GM12878 (cell line): ENCODE measurements around the gene WWTR1. TPM values are rescaled to one million over a fixed set of nuclear protein-coding genes. Genes with fewer than 3 reads are reported as not detected.

Experiments used
- ATAC-seq: fragments of 200-7000 bp; cut with Tn5 transposase; 3 replicates; pipeline ENCODE4 v1.9.1; 2020; ENCODE audit warnings: mild to moderate bottlenecking, moderate library complexity
- BruUV-seq: library from RNA; stranded (reverse); fragments of 400-500 nt; replicated peaks from 2 replicates; lab custom pipeline; 2021; lab: Mats Ljungman, UMichigan
- CTCF ChIA-PET: fragments of 300-600 bp; sonication (Branson Sonifier 250); formaldehyde crosslinking; extraction: SDS; loops from one replicate; lab custom pipeline; 2021; ENCODE audit warnings: inconsistent platforms; lab: Yijun Ruan, JAX
- POLR2A ChIA-PET: fragments of 350-600 bp; formaldehyde crosslinking; extraction: SDS; loops from one replicate; lab custom pipeline; 2021; ENCODE audit warnings: inconsistent platforms; lab: Charles Lee
- RAD21 ChIA-PET: fragments of 300-600 bp; sonication (Branson Sonifier 250); formaldehyde crosslinking; loops from one replicate; lab custom pipeline; 2023; ENCODE audit warnings: antibody characterized with exemption; ENCODE audit not compliant: unreplicated experiment; lab: Charles Lee
- SMC1A ChIA-PET: fragments of 300-600 bp; sonication (Branson Sonifier 250); formaldehyde crosslinking; loops from one replicate; lab custom pipeline; 2023; ENCODE audit not compliant: unreplicated experiment, uncharacterized antibody; lab: Charles Lee
- DNase-seq: peaks from one replicate; pipeline ENCODE4 v3.0.0-alpha.2; 2011; ENCODE audit warnings: low read depth, low spot score
- FAIRE-seq: peaks from 3 replicates; lab custom pipeline; 2011; peaks lifted over from hg19 to GRCh38; lab: Jason Lieb, UNC
- H2AFZ ChIP-seq: 2 replicates; pipeline ENCODE4 v1.6.0; 2011; ENCODE audit warnings: low read depth, low read length, control low read depth; ENCODE audit not compliant: control insufficient read depth
- H3K27ac ChIP-seq: 2 replicates; pipeline ENCODE4 v1.5.1; 2011; ENCODE audit warnings: control low read depth; ENCODE audit not compliant: control insufficient read depth, insufficient read depth
- H3K27me3 ChIP-seq, 2 experiments: replicated peaks in 1 of 2; 2 replicates each; pipeline versions ENCODE4 v1.6.0 to v1.6.1; 2011; ENCODE audit warnings: low read length in 1 of 2; ENCODE audit not compliant: control insufficient read depth in 2 of 2, insufficient read depth in 2 of 2
- H3K36me3 ChIP-seq, 2 experiments: 2 replicates each; pipeline ENCODE4 v1.5.1; 2011; ENCODE audit warnings: low read length in 1 of 2; ENCODE audit not compliant: control insufficient read depth in 2 of 2, insufficient read depth in 2 of 2
- H3K4me1 ChIP-seq: 2 replicates; pipeline ENCODE4 v1.6.1; 2011; ENCODE audit warnings: mild to moderate bottlenecking, low read length, moderate library complexity, mixed read lengths; ENCODE audit not compliant: control insufficient read depth, insufficient read depth
- H3K4me2 ChIP-seq: 2 replicates; pipeline ENCODE4 v1.6.0; 2011; ENCODE audit warnings: control low read depth; ENCODE audit not compliant: control insufficient read depth, insufficient read depth
- H3K4me3 ChIP-seq: fragments of 200-600 bp; sonication (generic); 2 replicates; pipeline ENCODE4 v1.5.1; 2016
- H3K79me2 ChIP-seq: 2 replicates; pipeline ENCODE4 v1.6.0; 2011; ENCODE audit warnings: low read length; ENCODE audit not compliant: control insufficient read depth, insufficient read depth
- H3K9ac ChIP-seq: 2 replicates; pipeline ENCODE4 v1.8.0; 2011; ENCODE audit warnings: low read length, control low read depth, mixed read lengths; ENCODE audit not compliant: control insufficient read depth, insufficient read depth
- H3K9me3 ChIP-seq: replicated peaks from 3 replicates; pipeline ENCODE4 v1.5.1; 2011; ENCODE audit warnings: mild to moderate bottlenecking, low read length; ENCODE audit not compliant: control insufficient read depth, insufficient read depth
- H4K20me1 ChIP-seq: 2 replicates; pipeline ENCODE4 v1.6.0; 2011; ENCODE audit not compliant: control insufficient read depth, insufficient read depth
- ASH2L ChIP-seq: fragments of 300-600, 200-600 bp; sonication (generic); IDR thresholded peaks from 2 replicates; pipeline ENCODE4 v1.6.1; 2017; ENCODE audit warnings: low read depth, mild to moderate bottlenecking, borderline replicate concordance
- CBX3 ChIP-seq: fragments of 200-600 bp; sonication (generic); IDR thresholded peaks from 2 replicates; pipeline ENCODE4 v1.6.1; 2016; ENCODE audit warnings: low read depth, borderline replicate concordance
- PAX5 ChIP-seq: IDR thresholded peaks from 2 replicates; pipeline ENCODE4 v1.6.1; 2011; ENCODE audit warnings: low read depth, low read length, borderline replicate concordance
- PML ChIP-seq: IDR thresholded peaks from 2 replicates; pipeline ENCODE4 v1.6.1; 2012; ENCODE audit warnings: low read length, inconsistent platforms
- RAD21 ChIP-seq: IDR thresholded peaks from 2 replicates; pipeline ENCODE4 v1.6.1; 2011; ENCODE audit warnings: mild to moderate bottlenecking, low read depth, low read length, moderate library complexity; ENCODE audit not compliant: insufficient read depth
- RELA ChIP-seq: fragments of 450-650 bp; IDR thresholded peaks from 2 replicates; pipeline ENCODE4 v1.8.0; 2014; ENCODE audit warnings: borderline replicate concordance; ENCODE audit not compliant: partially characterized antibody
- WGBS: methylation state at CpG from one replicate; pipeline ENCODE4 v1.1.6; 2016; ENCODE audit warnings: low lambda C conversion rate; ENCODE audit not compliant: insufficient replicate concordance, insufficient coverage; ENCODE audit errors: missing lambda C conversion rate; 5-methylcytosine and 5-hydroxymethylcytosine counted together
- in situ Hi-C: fragments of 300-500 bp; cut with MboI; formaldehyde crosslinking; loops from 9 replicates; pipeline ENCODE4 v1.14.3; 2018; ENCODE audit warnings: mixed read lengths
- intact Hi-C: fragments of 100-400 bp; cut with micrococcal nuclease; formaldehyde crosslinking; loops from one replicate; pipeline ENCODE4 v1.14.2; 2022; ENCODE audit not compliant: unreplicated experiment
- polyA plus RNA-seq, 11 experiments: library from polyadenylated mRNA; depleted of rRNA in 4 of 11; unstranded in 6 of 11; stranded (reverse) in 5 of 11; fragments of >200 nt; fragmentation: Nextera tagmentation in 4 of 11; fragmentation: Illumina TruSeq in 1 of 11; extraction: Ambion mirVana in 4 of 11; extraction: Trizol in 1 of 11; gene quantifications; 1 replicate in 1 of 11; 2 replicates in 10 of 11; pipeline versions ENCODE4 v1.2.1 to v1.2.3, GENCODE V29; 2011 to 2016; ENCODE audit warnings: inconsistent platforms in 2 of 11, missing spikeins in 2 of 11, low read depth in 1 of 11
- total RNA-seq, 4 experiments: library from RNA; depleted of rRNA in 3 of 4; stranded (reverse); fragments of >200 nt in 3 of 4; fragmentation: Illumina TruSeq in 1 of 4; extraction: Trizol in 1 of 4; gene quantifications; 2 replicates each; pipeline versions ENCODE4 v1.2.1 to v1.2.3, GENCODE V29; 2013 to 2021
- TF ChIP-seq, protein P1 (sequence below): IDR thresholded peaks from 2 replicates; pipeline ENCODE4 v1.6.1; 2012; ENCODE audit warnings: low read depth, low read length, improper control_type of control experiment

Gene WWTR1
- total and polyA plus RNA-seq, 10 of the 15 experiments (the other 5 are each of a cell fraction or from before 2014, with no cell fraction given): 2.5 to 18.5 (median 5.8) TPM

DNA sequence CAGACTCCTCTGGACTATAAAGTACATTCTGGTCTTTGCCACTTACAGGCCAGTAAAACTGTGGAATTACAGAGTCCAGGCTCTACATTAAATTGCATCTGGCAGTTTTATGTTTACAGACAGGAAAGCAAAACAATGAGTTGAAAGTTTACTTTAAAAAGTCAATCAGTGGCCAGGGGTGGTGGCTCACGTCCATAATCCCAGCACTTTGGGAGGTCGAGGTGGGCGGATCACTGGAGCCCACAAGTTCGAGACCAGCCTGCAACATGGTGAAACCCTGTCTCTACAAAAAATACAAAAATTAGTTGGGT lies 129.5 kb downstream of the WWTR1 start:
- no peaks in the 10 kb centered on the region for H4K20me1 ChIP-seq
- SMC1A ChIA-PET: interaction anchor here (1.2 to 1.7 kb wide), 4 partner anchors 143 to 243 kb away, joined by 3 to 6 read pairs (median 5); no protein-coding TSS in a partner anchor
- no peak overlapping the region for H2AFZ ChIP-seq
- BruUV-seq: no TSS peak
- H3K4me3 ChIP-seq: no peak overlapping the region
- FAIRE-seq: no peak
- H3K79me2 ChIP-seq: no peaks in the 10 kb centered on the region
- intact Hi-C loops: no loop called here
- peaks cover 12% of the 10 kb centered on the region for H3K4me1 ChIP-seq
- no peaks in the 10 kb centered on the region for H3K9me3 ChIP-seq
- H3K4me2 ChIP-seq: no peak overlapping the region
- RAD21 ChIA-PET: interaction anchor here (1.0 kb wide), 2 partner anchors 14 to 41 kb away, joined by 4 to 6 read pairs; no protein-coding TSS in a partner anchor
- TF ChIP-seq RAD21 (no peak), PAX5 (no peak), CBX3 (no peak), PML (no peak), RELA (no peak), ASH2L (no peak)
- TF ChIP-seq, protein P1, sequence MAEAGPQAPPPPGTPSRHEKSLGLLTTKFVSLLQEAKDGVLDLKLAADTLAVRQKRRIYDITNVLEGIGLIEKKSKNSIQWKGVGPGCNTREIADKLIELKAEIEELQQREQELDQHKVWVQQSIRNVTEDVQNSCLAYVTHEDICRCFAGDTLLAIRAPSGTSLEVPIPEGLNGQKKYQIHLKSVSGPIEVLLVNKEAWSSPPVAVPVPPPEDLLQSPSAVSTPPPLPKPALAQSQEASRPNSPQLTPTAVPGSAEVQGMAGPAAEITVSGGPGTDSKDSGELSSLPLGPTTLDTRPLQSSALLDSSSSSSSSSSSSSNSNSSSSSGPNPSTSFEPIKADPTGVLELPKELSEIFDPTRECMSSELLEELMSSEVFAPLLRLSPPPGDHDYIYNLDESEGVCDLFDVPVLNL: no peak
- ATAC-seq: no peak
- POLR2A ChIA-PET: no interaction called here
- in situ Hi-C loops: no loop called here
- 65% methylated on average over 4 of the region's 4 CpGs for WGBS
- no peak overlapping the region for H3K27ac ChIP-seq
- DNase-seq: no peak
- CTCF ChIA-PET: interaction anchor here (1.0 to 2.3 kb wide), 8 partner anchors 12 to 280 kb away, joined by 3 to 10 read pairs (median 4); no protein-coding TSS in a partner anchor
- no peak overlapping the region for H3K9ac ChIP-seq
- peaks cover 0 to 4% of the 10 kb centered on the region in 2 experiments; a peak in 3 of 4 replicates for H3K36me3 ChIP-seq
- H3K27me3 ChIP-seq: no peaks in the 10 kb centered on the region
